GM19467 (cell line): ENCODE results near the gene CADPS2.

Experiments
- ATAC-seq: cut with Tn5 transposase; IDR thresholded peaks from one replicate; pipeline ENCODE4 v1.9.1; 2021; ENCODE audit warnings: mild to moderate bottlenecking, moderate library complexity; ENCODE audit not compliant: unreplicated experiment

The CADPS2 gene

GRCh38 chr7:122544463-122544862 lies 341.8 kb downstream of the CADPS2 start:
- peak; percentile 96 for ATAC-seq

GRCh38 chr7:122543891-122544290 lies 342.4 kb downstream of the CADPS2 start:
- no peak for ATAC-seq

- ATAC-seq: no peak
Observed at GRCh38 chr7:122543166-122543565, 343.1 kb downstream of the CADPS2 start.

DNA sequence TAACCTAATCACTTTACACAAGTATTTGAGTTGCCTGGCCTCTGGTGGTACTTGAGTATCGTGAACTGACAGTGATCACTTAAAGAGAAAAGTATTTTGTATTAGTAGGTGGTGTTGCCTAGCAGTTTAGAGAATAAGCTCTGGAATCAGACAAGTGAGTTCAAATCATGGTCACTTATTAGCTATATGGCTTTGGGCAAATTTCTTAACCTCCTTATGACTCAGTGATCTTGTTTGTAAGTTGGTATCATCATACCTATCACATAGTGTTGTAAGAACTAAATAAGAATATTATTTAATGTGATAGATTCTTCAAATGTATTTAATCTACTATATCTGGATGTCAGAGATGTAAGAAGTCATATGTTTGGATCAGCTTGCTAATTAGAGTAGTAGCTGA lies 351.2 kb downstream of the CADPS2 start:
- no peak for ATAC-seq

GRCh38 chr7:122532406-122533269 lies 353.6 kb downstream of the CADPS2 start:
- ATAC-seq: no peak

DNA sequence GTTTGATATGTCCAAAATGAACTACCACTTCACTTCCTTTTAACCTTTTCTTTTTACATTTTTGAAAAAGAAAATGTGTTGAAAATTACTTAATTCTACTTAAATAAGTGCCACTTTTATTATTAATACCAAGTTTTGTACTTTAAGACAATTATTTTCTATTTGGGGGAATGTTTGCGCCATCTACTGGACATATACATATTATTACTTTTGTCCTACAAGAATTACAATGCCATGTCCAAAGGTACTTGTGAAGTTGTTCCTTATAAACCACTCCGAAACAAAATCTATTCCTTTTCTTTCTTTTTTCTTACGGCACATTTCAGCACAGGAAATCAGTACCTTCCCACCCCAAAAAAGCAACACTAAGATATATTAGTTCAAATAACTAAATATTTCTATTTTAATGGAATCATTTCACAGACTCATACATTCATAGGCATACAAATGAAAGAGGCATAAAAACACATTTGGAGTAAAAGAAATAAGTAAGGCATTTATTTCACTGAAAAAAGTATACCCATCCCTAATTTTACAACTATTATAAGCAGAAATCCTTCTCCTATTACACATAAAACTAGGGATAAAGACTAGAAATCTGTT lies 357.3 kb downstream of the CADPS2 start:
- no peak for ATAC-seq

- ATAC-seq: no peak
Observed at GRCh38 chr7:122525355-122525754, 360.9 kb downstream of the CADPS2 start.

- no peak for ATAC-seq
Observed at GRCh38 chr7:122521767-122522166, 364.5 kb downstream of the CADPS2 start.

DNA sequence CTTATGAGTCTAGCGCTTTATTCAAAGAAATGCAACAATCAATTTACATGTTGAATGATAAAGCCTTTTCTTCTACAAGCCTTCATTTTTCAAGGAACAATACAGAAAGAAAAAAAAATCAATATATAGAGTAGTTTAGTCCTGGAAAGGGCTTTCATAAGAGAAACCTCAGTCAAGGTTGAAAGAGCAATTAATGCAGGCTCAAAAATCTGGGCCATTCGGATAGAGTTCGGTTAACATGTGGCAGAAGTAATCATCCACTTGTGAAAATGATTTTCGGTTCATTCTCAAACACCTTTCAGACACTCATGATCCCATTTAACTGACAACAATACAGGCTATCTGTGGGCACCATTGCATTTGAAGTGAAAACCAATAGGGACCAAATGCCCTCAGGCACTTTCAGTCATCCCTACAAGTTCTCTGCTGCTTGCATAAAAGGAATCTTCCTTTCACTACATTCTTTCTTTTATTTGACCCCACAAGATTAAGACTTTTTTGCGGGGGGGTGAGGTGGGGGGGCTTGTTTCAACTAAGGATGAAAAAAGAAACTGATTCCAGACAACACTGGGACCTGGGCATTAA lies 365.2 kb downstream of the CADPS2 start:
- no peak for ATAC-seq

DNA sequence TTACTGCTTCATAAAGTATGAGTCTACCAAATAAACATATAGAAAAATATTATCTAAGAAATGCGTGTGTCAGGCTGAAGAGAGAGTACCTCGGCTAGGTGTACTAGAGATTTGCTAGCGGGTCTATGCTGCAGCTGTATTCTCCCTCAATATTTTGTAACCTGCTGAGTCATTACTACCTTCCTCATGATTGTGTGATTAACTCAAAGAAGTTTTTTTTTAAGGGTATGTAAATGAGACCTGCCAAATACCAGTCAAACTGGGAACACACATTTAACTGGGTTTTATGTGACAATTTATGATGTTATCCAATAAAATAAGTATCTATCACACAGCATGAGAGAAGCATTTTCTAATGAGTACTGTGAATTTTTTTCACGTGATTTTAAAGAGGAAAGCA lies 367.8 kb downstream of the CADPS2 start:
- ATAC-seq: no peak

GRCh38 chr7:122517576-122517975 lies 368.7 kb downstream of the CADPS2 start:
- ATAC-seq: no peak

DNA sequence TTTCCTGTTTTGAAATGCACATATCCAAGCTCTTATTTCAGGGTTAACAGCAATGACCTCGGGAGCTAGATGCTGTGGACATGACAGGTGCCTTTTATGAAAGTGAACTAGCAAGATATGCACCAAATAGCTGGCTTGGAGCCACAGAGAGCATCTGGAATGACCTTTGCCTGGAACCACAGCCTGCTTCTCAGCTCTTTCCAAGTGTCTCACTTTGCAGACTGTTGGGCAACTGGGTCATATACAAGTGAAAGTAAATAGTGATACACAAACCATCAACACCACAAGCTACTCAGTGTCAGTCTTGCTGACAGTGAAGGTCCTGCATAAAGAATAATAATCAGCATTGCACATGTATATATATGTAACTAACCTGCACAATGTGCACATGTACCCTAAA lies 370.9 kb downstream of the CADPS2 start:
- ATAC-seq: no peak

GRCh38 chr7:122511268-122511667 lies 375.0 kb downstream of the CADPS2 start:
- ATAC-seq: no peak

GRCh38 chr7:122507591-122507990 lies 378.7 kb downstream of the CADPS2 start:
- ATAC-seq: no peak

DNA sequence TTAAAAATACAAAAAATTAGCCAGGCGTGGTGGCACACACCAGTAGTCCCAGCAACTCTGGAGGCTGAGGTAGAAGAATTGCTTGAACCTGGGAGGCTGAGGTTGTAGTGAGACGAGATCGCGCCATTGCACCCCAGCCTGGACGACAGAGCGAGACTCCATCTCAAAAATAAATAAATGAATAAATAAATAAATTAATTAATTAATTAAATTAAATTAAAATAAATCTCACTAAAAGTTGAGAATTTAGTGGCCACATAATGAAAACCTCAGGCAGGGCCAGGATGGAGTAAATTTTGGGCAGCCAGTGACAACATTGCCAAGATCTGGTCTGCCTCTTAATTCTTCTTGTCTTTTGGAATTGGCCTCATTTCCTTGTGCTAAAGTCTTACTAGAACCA lies 394.3 kb downstream of the CADPS2 start:
- ATAC-seq: no peak

DNA sequence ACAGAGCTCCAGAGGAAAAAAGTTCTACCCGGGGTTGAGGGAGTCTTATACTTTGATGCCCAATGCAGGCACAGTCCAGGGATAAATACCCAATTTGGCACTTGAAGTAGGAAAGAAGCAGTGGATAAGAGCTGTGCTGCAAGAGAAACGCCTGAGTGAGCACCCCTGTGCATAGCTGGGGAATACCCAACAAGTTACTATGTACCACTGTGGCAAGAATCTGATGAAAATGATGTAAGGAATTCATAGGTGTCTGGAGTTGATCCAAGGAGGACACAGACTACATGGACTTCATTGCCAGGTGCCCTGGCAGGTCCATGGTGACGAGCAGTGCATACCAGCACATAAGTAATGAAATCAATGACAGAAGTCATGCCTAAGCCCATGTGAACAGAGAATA lies 398.0 kb downstream of the CADPS2 start:
- ATAC-seq: no peak

DNA sequence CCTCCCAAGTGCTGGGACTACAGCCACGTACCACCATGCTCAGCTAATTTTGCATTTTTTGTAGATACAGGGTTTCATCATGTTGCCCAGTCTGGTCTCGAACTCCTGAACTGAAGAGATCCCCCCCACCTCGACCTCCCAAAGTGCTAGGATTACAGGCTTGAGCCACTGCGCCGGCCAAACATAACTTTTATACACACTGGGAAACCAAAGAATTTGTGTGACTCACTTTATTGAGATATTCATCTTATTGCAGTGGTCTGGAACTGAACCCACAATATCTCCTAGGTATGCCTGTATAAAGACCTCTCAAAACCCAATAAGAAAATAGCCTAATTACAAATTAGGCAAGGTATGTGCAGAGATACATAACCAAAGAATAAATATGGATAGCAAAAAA lies 399.1 kb downstream of the CADPS2 start:
- no peak for ATAC-seq

DNA sequence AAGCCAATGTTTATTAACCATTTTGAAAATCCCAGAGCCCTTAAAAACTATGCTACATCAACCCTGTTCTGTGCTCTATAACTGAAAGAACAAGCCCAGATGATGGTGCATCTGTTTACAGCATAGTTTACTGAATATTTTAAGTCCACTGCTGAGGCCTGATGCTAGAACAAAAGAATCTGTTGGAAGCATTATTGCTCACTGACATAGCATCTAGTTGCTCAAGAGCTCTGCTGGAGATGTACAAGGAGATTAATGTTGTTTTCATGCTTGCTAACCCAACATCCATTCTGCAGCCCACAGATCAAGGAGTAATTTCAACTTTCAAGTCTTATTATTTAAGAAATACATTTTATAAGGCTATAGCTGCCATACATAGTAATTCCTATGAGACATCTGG lies 400.4 kb downstream of the CADPS2 start:
- ATAC-seq: no peak

- ATAC-seq: no peak
Observed at GRCh38 chr7:122482212-122482611, 404.0 kb downstream of the CADPS2 start.

- ATAC-seq: no peak
Observed at GRCh38 chr7:122470859-122471258, 415.4 kb downstream of the CADPS2 start.

GRCh38 chr7:122468945-122469344 lies 417.3 kb downstream of the CADPS2 start:
- ATAC-seq: no peak
